Activated T-helper 2 cell treated with anti-CD3 and anti-CD28 coated beads, Interferon-gamma antibody, Interleukin-2, Interleukin-4, amounts not matched to agents 10 μg/mL and 5 μg/mL and 100 μg/mL, durations not matched to agents 14 hours and 24 hours and 36 hours (primary cell): ENCODE measurements around the gene RTKN. TPM values are rescaled to one million over a fixed set of nuclear protein-coding genes. Genes with fewer than 3 reads are reported as not detected.
A peak's percentile ranks its signal among the peaks of the same experiment; 100 is the strongest.

ENCODE experiments used
- DNase-seq: peaks from one replicate; pipeline ENCODE4 v3.0.0; 2021; ENCODE audit warnings: low spot score
- H3K27ac Mint-ChIP-seq: one replicate; pipeline ENCODE4 v1.8.0; 2021; ENCODE audit warnings: mixed read lengths
- H3K27me3 Mint-ChIP-seq: one replicate; pipeline ENCODE4 v1.8.0; 2021; ENCODE audit warnings: low read depth, mixed read lengths
- H3K36me3 Mint-ChIP-seq: one replicate; pipeline ENCODE4 v1.8.0; 2021; ENCODE audit warnings: low read depth, mixed read lengths
- H3K4me1 Mint-ChIP-seq: one replicate; pipeline ENCODE4 v1.8.0; 2021; ENCODE audit warnings: low read depth, mixed read lengths
- H3K4me3 Mint-ChIP-seq: one replicate; pipeline ENCODE4 v1.8.0; 2021; ENCODE audit warnings: low read depth, mild to moderate bottlenecking, moderate library complexity, mixed read lengths
- H3K9me3 Mint-ChIP-seq: one replicate; pipeline ENCODE4 v1.8.0; 2021; ENCODE audit warnings: mixed read lengths
- intact Hi-C: fragments of 100-400 bp; cut with micrococcal nuclease; formaldehyde crosslinking; loops from one replicate; pipeline ENCODE4 v1.15.1; 2023
- total RNA-seq: library from RNA; stranded (reverse); gene quantifications from 2 replicates; pipeline ENCODE4 v1.2.3, GENCODE V29; 2022

Gene RTKN
- total RNA-seq, 1 donor from 2014 or later, result 2.2 TPM

DNA sequence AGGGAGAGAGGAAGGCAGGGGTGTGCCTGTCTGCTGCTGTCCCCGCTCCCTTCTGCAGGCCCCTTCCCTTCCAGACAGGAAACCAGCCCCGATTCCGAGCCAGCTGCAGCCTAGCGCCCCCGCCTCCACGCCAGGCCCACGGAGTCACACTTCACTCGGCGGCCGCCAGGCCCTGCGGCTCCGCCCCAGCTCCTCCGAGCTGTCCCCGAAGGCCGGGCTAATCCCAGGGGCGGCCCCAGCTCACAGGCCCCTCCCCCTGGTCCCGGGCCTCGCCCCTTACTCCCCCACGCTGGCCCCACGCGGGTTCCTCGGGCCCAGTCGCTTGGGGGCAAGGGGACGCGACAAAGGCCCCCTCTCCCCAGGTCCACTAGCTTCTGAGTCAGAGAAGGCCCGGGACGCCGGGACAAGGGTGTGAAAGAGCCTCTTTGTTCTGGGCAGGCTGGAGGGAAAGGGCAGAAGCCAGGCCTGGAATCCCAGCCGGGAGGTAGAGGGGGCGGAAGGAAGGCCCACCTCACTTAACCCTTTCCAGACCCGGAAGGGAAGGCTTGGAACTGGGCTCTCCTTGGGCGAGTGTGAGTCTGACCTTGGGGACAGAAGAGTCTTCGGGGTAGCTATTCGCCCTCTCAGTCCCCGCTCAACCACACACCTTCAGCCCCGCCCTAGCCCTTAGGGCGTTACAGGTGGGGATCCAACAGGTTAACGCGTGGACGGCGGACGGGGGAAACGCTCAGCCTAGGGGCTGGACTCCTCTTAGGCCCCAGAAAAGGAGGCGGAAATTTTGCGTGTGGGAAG, 1.2 kb downstream of the RTKN start:
- Mint-ChIP-seq H3K27me3 (peaks cover 35% of the 10 kb centered on the region), H3K36me3 (no peaks in the 10 kb centered on the region), H3K27ac (no peak overlapping the region), H3K4me3 (peak overlapping the region; percentile 51), H3K9me3 (no peaks in the 10 kb centered on the region), H3K4me1 (peaks cover 10% of the 10 kb centered on the region)
- intact Hi-C loops, result loop anchor here (2.0 kb wide), 1 partner anchor 18 kb away; no protein-coding TSS in a partner anchor
- DNase-seq, result no peak

DNA sequence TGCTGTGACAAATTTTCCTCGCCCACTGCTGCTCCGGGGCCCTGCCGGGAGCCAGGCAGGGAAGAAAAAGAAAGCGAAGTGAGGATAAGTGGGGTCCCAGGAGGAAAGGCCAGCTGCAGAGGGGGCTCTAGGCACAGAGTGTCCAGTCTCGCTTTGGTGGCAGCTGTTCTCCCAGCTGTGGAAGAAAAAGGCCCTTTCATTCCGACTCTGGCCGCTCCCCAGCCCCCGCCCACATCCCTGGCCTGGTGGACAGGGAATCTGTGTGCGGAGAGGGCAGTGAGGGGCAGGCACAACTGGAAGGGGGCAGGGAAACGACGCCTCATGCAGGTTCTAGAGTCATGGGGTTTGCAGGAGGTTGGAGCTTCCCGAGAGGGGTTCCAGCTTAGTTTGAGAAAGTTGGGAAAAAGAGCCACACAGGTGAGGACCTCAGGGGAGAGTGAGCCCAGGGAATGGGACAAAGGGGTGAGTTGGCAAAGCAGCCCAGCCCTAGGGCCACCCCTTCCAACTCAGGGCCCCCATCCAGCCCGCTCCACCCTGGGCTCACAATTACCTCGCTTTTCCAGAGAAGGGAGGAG, 1.8 kb downstream of the RTKN start:
- H3K36me3 Mint-ChIP-seq, result no peaks in the 10 kb centered on the region
- intact Hi-C loops, result loop anchor here (2.0 kb wide), 1 partner anchor 17 kb away; no protein-coding TSS in a partner anchor
- H3K4me1 Mint-ChIP-seq, result peaks cover 10% of the 10 kb centered on the region
- no peak for DNase-seq
- H3K27me3 Mint-ChIP-seq, result peaks cover 32% of the 10 kb centered on the region
- H3K4me3 Mint-ChIP-seq, result peak overlapping the region; percentile 34
- H3K27ac Mint-ChIP-seq, result no peak overlapping the region
- H3K9me3 Mint-ChIP-seq, result no peaks in the 10 kb centered on the region

DNA sequence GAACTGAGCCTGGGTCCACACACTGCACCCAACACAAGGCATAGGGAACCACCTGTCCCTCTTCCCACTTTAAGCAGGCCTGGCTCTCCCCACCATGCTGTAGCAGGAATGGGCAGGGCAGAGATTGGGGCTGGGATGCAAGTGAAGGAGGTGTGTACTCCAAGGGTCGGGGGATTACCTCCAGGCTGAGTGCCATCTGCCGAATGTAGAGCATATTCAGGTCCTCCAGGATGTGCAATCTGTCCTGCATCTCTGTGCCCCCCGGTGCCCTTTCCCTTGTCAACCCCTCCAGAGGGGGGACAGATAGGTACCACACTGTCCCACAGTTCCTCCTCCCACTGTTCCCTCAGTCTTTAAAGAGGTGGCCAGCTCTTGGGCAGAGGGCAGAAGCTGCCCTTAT, 2.4 kb downstream of the RTKN start:
- intact Hi-C loops, result no loop called here
- no peak overlapping the region for H3K27ac Mint-ChIP-seq
- H3K27me3 Mint-ChIP-seq, result peaks cover 27% of the 10 kb centered on the region
- H3K4me1 Mint-ChIP-seq, result peaks cover 10% of the 10 kb centered on the region
- no peaks in the 10 kb centered on the region for H3K9me3 Mint-ChIP-seq
- H3K36me3 Mint-ChIP-seq, result no peaks in the 10 kb centered on the region
- no peak overlapping the region for H3K4me3 Mint-ChIP-seq
- DNase-seq, result no peak

DNA sequence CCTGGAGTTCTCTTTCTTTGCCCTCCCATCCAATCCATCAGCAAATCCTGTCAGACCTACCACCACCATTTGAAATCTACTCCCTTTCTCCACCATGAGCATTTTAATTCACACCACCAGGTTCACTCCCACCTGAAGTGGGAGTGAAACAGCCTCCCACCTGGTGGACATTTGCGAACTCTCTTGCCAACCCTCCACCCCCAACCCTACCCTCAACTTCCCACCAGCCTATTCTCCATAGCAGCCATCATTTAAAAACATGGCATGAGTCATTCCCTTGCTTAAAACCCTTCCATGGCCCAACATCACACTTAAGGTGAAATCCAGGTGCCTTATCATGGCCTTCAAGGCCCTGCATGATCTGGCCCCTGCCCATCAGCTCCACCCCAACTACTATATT, 3.5 kb downstream of the RTKN start:
- H3K9me3 Mint-ChIP-seq, result no peaks in the 10 kb centered on the region
- no peak overlapping the region for H3K27ac Mint-ChIP-seq
- no peaks in the 10 kb centered on the region for H3K36me3 Mint-ChIP-seq
- no peak for DNase-seq
- intact Hi-C loops, result no loop called here
- peaks cover 21% of the 10 kb centered on the region for H3K27me3 Mint-ChIP-seq
- peaks cover 10% of the 10 kb centered on the region for H3K4me1 Mint-ChIP-seq
- no peak overlapping the region for H3K4me3 Mint-ChIP-seq

DNA sequence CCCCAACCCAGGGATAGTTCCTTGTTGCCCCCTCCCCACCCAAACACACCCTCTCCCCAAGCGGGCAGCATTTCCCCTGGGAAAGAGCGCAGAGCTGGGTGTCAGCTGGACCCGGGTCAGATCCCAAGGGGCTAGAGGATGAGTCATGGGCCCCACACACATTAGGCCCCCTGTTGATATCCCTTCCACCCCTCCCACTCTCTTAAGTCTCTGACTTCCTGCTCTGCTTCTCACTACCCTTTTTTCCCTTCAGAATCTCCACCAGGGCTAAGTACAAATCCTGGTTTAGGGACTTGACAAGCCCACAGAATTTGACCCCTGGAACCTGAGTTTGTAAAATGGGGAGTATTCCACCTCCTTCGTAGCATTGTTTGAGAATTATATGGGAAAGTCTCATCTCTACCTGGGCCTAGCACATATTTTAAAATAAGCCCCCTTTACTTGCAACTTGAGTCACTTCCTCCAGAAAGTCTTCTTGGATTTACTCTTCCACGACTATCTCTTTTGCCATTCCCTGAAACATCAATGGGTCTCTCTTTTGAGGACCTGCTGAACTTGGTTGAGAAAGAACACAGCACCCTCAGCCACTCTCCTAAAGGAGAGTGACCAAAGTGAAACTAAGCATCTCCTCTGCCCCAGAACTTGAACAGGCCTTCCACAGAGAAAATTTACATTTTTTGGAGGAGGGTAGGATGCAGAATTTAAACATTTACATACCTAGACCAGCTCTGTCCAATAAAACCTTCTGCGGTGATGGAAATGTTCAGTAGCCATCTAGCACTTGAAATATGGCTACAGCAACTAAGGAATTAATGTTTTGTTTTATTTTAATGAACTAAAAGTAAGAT, 4.7 kb downstream of the RTKN start:
- Mint-ChIP-seq H3K27me3 (peaks cover 15% of the 10 kb centered on the region), H3K27ac (no peak overlapping the region), H3K4me3 (no peak overlapping the region), H3K9me3 (no peaks in the 10 kb centered on the region), H3K36me3 (no peaks in the 10 kb centered on the region), H3K4me1 (peaks cover 8% of the 10 kb centered on the region)
- intact Hi-C loops, result no loop called here
- DNase-seq, result no peak

DNA sequence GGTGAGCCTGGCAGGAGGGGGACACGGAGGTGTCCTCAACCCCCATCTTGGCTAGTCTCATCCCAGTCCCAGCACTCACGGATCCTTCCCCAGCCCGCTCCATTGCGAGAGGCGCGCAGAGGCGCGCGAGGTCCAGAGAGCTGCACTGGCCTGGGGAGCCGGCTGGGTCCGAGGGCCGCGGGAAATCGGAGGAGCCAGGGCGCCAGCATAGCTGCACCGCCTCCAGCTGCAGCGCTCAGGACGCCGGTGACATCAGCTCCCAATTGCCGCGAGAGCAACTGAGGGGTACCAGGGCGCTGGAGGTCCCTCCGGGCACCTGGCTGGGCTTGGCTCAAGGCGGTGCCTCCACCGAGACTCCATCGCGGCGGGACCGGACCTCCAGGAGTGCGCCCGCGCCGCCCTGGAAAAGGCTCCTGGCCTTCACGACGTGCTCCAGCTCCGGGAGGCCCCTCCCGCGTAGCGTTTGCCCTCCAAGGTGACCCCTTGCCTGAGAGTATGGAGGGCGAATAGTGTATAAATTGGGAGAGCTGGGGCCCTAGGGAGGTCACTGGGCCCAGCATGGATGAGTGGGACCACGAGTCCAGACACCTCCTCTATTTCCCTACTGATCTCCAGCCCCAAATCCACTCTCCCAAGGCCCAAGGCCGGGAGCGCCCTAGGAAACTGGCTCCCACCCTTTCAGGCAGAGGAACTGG, 5.5 kb downstream of the RTKN start:
- Mint-ChIP-seq H3K27ac (no peak overlapping the region), H3K36me3 (no peaks in the 10 kb centered on the region), H3K27me3 (peaks cover 15% of the 10 kb centered on the region), H3K9me3 (no peaks in the 10 kb centered on the region), H3K4me3 (no peak overlapping the region), H3K4me1 (peaks cover 8% of the 10 kb centered on the region)
- intact Hi-C loops, result no loop called here
- DNase-seq, result no peak

DNA sequence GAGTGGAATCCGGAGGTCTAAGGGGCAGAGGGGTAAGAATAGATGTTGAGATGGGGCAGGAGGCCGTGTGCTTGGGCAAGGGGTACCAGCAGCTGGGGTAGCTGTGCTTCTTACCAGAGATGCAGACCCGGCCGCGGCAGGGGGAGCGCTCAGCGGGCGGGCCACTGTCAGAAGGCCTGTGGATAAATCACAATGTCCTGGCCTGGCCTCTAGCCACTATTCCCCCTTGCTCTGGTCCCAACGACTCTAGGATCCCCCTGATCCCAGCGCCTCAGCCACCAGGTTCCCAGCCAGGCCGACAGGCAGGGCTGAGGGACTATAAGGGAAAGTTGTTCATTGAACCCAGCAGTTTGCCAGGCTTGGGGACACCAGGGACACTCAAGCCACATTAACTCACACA, 11.2 kb downstream of the RTKN start:
- Mint-ChIP-seq H3K4me1 (no peaks in the 10 kb centered on the region), H3K27ac (no peak overlapping the region), H3K9me3 (no peaks in the 10 kb centered on the region), H3K4me3 (no peak overlapping the region), H3K27me3 (no peaks in the 10 kb centered on the region), H3K36me3 (peaks cover 4% of the 10 kb centered on the region)
- no peak for DNase-seq
- intact Hi-C loops, result no loop called here

DNA sequence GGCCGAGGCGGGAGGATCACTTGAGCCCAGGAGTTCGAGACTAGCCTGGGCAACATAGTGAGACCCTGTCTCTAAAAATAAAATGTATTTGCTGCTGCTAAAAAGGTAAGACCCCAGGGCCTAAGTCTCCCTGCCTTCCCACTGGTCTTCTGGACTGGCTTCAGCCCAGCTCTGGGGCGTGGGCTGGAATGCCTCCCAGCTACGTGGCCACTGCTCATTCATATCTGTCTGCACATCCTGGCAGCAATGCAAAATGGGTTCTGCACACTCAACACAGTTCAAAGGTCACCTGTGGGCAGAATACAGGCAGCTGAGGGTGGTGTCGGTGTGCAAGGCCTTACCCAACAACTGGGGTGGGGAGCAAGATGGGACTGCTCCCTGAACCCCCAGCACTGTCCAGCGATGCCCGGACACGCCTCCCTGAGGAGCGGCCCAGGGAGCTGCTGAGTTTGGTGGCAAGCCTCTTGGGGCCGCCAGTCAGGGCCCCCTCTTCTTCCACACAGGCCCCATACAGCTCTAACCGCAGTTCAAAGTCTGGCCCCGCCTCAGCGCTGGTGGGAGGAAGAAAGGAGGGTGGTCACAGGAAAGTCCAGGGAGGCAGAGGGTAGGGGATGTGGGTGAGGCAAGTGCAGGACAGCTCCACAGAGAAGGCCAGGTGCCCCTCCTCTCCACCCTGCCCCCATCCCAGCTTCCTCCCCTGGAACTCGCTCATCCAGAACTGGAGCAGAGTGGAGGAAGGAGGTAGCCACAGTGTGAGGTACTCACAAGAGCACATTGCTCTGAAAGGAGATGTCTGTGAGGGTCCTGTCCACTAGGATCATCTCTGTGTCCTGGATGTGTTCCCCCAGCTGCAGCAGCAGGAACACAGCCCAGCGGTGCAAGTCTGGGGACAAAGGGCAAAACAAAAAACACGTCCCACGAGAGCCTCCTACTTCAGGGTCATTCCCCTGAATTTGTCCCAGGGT, 12.0 kb downstream of the RTKN start:
- no peak for DNase-seq
- Mint-ChIP-seq H3K27ac (no peak overlapping the region), H3K36me3 (peaks cover 11% of the 10 kb centered on the region), H3K27me3 (no peaks in the 10 kb centered on the region), H3K9me3 (no peaks in the 10 kb centered on the region), H3K4me3 (no peak overlapping the region), H3K4me1 (no peaks in the 10 kb centered on the region)
- intact Hi-C loops, result no loop called here

DNA sequence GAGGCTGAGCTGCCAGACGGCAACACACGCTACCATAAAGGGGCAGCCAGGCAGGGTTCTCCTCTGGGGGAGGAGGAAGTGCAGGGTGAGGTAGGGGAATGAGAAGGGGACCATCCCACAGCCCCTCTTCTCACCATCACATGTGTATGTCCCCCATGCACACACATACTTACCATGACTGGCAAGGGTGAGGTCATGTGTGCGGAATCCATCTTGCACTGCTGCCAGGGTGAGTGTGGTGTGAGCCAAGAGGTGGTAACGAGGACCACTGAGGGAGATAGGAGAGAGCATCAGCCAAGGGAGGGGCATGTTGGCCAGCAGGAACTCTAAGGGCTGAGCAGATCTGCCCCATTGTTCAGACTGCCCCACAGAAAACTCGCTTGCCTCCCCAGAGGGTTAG, 13.1 kb downstream of the RTKN start:
- H3K36me3 Mint-ChIP-seq, result peaks cover 15% of the 10 kb centered on the region
- intact Hi-C loops, result no loop called here
- H3K4me3 Mint-ChIP-seq, result no peak overlapping the region
- no peaks in the 10 kb centered on the region for H3K9me3 Mint-ChIP-seq
- DNase-seq, result no peak
- no peaks in the 10 kb centered on the region for H3K4me1 Mint-ChIP-seq
- no peak overlapping the region for H3K27ac Mint-ChIP-seq
- no peaks in the 10 kb centered on the region for H3K27me3 Mint-ChIP-seq

DNA sequence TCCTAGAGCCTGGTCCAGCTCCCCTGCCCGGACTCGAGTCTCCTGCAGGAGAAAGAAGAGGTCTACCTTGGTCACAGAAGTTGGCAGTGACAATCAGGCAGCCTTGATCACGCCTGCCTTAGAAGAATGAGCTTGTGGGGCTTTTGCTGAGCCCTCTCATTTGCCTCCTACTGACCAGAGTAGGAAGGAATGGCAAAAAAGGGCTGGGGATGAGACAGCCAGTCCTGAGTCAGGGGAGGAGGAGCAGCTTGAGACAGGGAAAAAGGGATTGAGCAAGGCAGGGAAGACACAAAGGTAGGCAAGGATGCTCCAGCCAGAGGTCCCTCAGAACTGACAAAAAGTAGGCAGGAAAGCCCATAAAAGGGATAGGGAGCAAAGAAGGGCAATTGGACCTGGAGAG, 14.2 kb downstream of the RTKN start:
- Mint-ChIP-seq H3K27ac (no peak overlapping the region), H3K36me3 (peaks cover 15% of the 10 kb centered on the region), H3K4me3 (no peak overlapping the region), H3K27me3 (no peaks in the 10 kb centered on the region), H3K9me3 (no peaks in the 10 kb centered on the region), H3K4me1 (peaks cover 4% of the 10 kb centered on the region)
- DNase-seq, result no peak
- intact Hi-C loops, result no loop called here

DNA sequence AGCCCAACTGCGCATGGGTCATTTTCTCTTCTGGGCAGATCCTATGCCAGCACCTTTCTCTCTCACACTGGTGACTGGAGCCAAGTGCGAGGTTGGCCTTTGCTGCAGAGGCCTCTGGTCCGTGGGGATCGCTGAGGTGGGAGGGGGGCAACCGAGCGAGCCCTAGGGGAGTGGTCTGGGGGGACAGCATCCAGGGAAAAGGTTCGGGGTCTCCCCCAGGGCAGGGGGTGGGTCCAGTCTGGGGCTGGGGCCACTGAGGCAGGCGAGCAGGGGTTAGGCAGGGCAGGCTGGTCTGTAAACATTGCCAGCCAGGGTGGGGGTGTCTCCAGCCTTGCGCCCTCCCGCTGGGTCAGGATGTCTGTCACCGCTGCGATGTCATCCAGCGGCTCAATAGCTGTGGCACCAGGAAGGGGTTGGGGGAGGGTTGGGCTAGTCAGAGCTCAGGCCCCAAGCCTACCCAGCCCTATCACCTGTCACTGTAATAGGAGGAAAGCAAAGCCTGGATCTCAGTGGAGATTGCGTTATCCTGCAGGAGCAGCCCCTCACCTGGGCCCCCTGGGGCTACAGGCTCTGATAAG, 15.5 kb downstream of the RTKN start:
- H3K9me3 Mint-ChIP-seq, result no peaks in the 10 kb centered on the region
- no peak overlapping the region for H3K27ac Mint-ChIP-seq
- intact Hi-C loops, result no loop called here
- H3K4me1 Mint-ChIP-seq, result peaks cover 5% of the 10 kb centered on the region
- DNase-seq, result no peak
- H3K36me3 Mint-ChIP-seq, result peaks cover 15% of the 10 kb centered on the region
- H3K4me3 Mint-ChIP-seq, result no peak overlapping the region
- no peaks in the 10 kb centered on the region for H3K27me3 Mint-ChIP-seq
